Brain microvascular endothelial cell (primary cell): ENCODE measurements around the gene UNC13C.

Experiments
- DNase-seq: peaks from one replicate; pipeline ENCODE4 v3.0.0-alpha.2; 2020
- H3K27ac ChIP-seq: fragments of 250-450 bp; sonication (Bioruptor Pico); 2 replicates; pipeline ENCODE4 v1.5.1; 2020; ENCODE audit warnings: mild to moderate bottlenecking, moderate library complexity
- H3K27me3 ChIP-seq: fragments of 250-450 bp; sonication (Bioruptor Pico); replicated peaks from 2 replicates; pipeline ENCODE4 v1.5.1; 2020; ENCODE audit warnings: mild to moderate bottlenecking
- H3K36me3 ChIP-seq: fragments of 250-450 bp; sonication (Bioruptor Pico); replicated peaks from 2 replicates; pipeline ENCODE4 v1.5.1; 2020; ENCODE audit warnings: mild to moderate bottlenecking
- H3K4me3 ChIP-seq: 2 replicates; pipeline ENCODE4 v1.5.1; 2011; ENCODE audit warnings: low read depth, mild to moderate bottlenecking, control low read depth, low read length, moderate library complexity
- in situ Hi-C: cut with HindIII; loops from 2 replicates; pipeline ENCODE4 v1.10.0; 2017; ENCODE audit warnings: low sequenced_read_pairs, low pct_ligation_motif_present
- TF ChIP-seq, protein P1 (sequence below): IDR thresholded peaks from 2 replicates; pipeline ENCODE4 v1.5.1; 2011; ENCODE audit warnings: low read depth, mild to moderate bottlenecking, moderate library complexity, low read length, control low read depth, inconsistent platforms; ENCODE audit errors: missing control alignments

UNC13C gene

DNA sequence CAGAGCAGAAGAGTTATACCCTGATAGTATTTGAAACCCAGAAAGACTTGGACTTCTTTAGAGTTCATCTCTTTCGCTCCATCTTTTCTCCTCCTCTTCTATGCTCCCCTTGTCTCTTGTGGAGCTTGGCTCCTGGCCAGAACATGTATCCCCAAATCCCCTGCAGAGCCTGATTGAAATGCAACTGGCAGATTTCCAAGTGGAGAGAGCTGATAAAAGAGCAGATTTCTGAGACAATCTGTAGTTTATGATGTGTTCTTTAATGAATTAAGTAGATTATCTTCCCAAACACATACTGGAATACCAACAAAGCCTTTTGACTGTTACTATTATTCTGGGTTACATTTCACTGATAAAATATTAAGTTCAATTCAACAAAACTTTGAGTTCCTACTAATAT, 33.4 kb downstream of the UNC13C start:
- in situ Hi-C loops: no loop called here
- TF ChIP-seq, protein P1, sequence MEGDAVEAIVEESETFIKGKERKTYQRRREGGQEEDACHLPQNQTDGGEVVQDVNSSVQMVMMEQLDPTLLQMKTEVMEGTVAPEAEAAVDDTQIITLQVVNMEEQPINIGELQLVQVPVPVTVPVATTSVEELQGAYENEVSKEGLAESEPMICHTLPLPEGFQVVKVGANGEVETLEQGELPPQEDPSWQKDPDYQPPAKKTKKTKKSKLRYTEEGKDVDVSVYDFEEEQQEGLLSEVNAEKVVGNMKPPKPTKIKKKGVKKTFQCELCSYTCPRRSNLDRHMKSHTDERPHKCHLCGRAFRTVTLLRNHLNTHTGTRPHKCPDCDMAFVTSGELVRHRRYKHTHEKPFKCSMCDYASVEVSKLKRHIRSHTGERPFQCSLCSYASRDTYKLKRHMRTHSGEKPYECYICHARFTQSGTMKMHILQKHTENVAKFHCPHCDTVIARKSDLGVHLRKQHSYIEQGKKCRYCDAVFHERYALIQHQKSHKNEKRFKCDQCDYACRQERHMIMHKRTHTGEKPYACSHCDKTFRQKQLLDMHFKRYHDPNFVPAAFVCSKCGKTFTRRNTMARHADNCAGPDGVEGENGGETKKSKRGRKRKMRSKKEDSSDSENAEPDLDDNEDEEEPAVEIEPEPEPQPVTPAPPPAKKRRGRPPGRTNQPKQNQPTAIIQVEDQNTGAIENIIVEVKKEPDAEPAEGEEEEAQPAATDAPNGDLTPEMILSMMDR: no peak
- DNase-seq: no peak

DNA sequence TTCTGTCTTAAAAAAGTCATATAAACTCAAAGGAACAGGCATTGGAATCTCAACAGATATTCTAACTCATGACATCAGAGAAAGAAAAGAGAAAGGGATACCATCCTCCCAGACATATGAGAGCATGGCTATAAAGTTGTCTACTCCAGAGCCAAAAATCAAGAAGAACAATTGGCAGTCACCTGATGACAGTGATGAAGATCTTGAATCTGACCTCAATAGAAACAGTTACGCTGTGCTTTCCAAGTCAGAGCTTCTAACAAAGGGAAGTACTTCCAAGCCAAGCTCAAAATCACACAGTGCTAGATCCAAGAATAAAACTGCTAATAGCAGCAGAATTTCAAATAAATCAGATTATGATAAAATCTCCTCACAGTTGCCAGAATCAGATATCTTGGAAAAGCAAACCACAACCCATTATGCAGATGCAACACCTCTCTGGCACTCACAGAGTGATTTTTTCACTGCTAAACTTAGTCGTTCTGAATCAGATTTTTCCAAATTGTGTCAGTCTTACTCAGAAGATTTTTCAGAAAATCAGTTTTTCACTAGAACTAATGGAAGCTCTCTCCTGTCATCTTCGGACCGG, 35.9 kb downstream of the UNC13C start:
- no peaks in the 10 kb centered on the region for H3K27me3 ChIP-seq
- H3K36me3 ChIP-seq: no peaks in the 10 kb centered on the region
- TF ChIP-seq, protein P1: no peak
- in situ Hi-C loops: no loop called here
- no peak overlapping the region for H3K27ac ChIP-seq
- DNase-seq: no peak
- no peak overlapping the region for H3K4me3 ChIP-seq

More for the DNA sequence above, 33.4 kb downstream of the UNC13C start:
- H3K27me3 ChIP-seq: no peaks in the 10 kb centered on the region
- H3K27ac ChIP-seq: no peak overlapping the region
- no peaks in the 10 kb centered on the region for H3K36me3 ChIP-seq
- H3K4me3 ChIP-seq: no peak overlapping the region

DNA sequence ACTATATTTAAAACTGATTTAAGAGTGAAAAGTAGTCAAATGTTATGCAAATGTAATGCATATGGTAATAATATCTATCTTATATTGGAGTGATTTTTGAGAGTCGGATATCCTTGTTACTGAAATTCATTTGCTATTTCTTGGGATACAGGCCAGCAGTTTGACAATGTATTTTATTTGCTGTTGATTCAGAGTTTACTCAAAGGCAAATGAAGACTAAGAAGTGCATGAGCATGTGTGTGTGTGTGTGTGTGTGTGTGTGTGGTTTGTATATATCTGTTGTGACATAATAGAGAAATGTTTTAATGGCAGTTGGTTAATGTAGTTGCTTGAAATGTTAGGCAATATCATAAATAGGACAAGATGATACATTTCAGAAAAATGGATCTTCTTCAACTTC, 39.0 kb downstream of the UNC13C start:
- H3K36me3 ChIP-seq: no peaks in the 10 kb centered on the region
- TF ChIP-seq, protein P1: no peak
- no peak for DNase-seq
- H3K27me3 ChIP-seq: no peaks in the 10 kb centered on the region
- no peak overlapping the region for H3K4me3 ChIP-seq
- in situ Hi-C loops: no loop called here
- H3K27ac ChIP-seq: no peak overlapping the region

DNA sequence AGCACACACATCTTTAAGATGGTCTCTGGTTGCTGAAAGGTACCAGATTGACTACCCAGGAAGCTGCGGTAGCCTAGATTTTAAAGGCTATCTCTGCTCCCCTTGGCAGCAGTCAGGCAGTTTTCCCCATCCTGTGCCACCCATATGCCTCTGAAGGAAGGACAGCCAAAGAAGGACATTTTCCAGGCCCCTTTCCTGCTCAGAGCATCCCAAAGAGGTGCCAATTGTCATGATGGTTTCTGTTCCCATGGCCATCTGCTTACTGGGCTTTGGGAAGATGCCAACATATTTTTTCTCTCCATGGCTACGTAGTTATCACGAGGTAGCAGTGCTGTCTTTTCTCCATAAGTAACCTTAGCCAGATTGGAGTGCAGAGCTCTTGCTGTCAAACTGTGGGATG, 39.7 kb downstream of the UNC13C start:
- Histone ChIP-seq H3K36me3 (no peaks in the 10 kb centered on the region), H3K27me3 (no peaks in the 10 kb centered on the region), H3K27ac (no peak overlapping the region), H3K4me3 (no peak overlapping the region)
- TF ChIP-seq, protein P1: no peak
- no peak for DNase-seq
- in situ Hi-C loops: no loop called here

DNA sequence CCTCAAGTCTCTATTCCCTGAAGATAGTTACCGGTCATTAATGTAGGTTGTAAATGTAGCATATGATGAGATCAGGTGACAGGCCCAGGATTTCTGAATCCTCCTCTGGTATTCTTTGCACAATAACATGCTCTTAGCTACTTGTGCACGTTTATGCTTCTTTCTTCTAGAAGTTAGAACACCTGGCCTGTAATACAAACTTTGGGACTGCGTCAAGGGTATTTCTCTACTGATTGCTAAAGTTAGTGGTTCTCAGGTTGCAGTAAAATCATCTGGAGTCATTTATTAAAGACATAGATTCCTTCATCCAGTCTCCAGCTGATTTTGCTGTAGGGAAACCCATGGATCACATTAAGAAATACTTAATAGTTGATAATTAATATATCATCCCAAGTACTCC, 48.0 kb downstream of the UNC13C start:
- no peaks in the 10 kb centered on the region for H3K36me3 ChIP-seq
- no peak overlapping the region for H3K4me3 ChIP-seq
- H3K27ac ChIP-seq: no peak overlapping the region
- no peaks in the 10 kb centered on the region for H3K27me3 ChIP-seq
- TF ChIP-seq, protein P1: no peak
- in situ Hi-C loops: no loop called here
- DNase-seq: no peak

DNA sequence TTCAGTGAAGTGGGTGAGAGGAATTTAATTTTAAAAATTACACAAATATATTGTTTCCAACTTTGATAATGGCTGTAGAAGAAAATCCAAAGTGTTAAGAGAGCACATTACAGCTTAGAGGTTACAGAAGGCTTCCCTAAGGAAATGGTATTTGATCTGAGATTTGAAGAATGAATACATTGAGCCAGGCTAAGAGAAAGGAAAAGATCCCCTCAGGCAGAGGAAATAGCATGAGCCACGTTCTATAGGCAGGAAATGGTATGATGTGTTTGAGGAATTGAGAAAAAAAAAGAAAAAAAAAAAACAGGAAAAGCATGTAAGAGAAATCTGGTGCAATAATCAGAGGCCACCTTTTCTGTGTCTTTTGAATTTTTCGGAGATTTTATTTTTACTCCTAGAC, 48.6 kb downstream of the UNC13C start:
- no peak for DNase-seq
- in situ Hi-C loops: no loop called here
- H3K4me3 ChIP-seq: no peak overlapping the region

More for the DNA sequence above, 48.6 kb downstream of the UNC13C start:
- TF ChIP-seq, protein P1: no peak
- H3K27ac ChIP-seq: no peak overlapping the region
- H3K36me3 ChIP-seq: no peaks in the 10 kb centered on the region
- no peaks in the 10 kb centered on the region for H3K27me3 ChIP-seq
